KOPT-K1 (cell line): ENCODE data around the gene EML1.

Experiments used
- H3K27ac ChIP-seq: fragments of 200-600 bp; sonication (generic); 2 replicates; pipeline ENCODE4 v1.5.1; 2016; ENCODE audit warnings: antibody characterized with exemption, mild to moderate bottlenecking, low read depth, low read length; ENCODE audit not compliant: poor library complexity, severe bottlenecking
- H3K36me3 ChIP-seq: fragments of 200-600 bp; sonication (generic); 2 replicates; pipeline ENCODE4 v1.5.1; 2017; ENCODE audit warnings: antibody characterized with exemption, mild to moderate bottlenecking, low read length, moderate library complexity; ENCODE audit not compliant: insufficient read depth
- H3K9me3 ChIP-seq: fragments of 200-600 bp; sonication (generic); 2 replicates; pipeline ENCODE4 v1.5.1; 2017; ENCODE audit warnings: antibody characterized with exemption, low read length, mild to moderate bottlenecking; ENCODE audit not compliant: insufficient read depth, poor library complexity, severe bottlenecking

The EML1 gene

GRCh38 chr14:99841436-99842071 is 48.3 kb downstream of the EML1 start:
- Histone ChIP-seq H3K27ac (no peak overlapping the region), H3K36me3 (no peaks in the 10 kb centered on the region), H3K9me3 (peaks cover 4% of the 10 kb centered on the region)

GRCh38 chr14:99842141-99842540 is 48.9 kb downstream of the EML1 start:
- Histone ChIP-seq H3K9me3 (peaks cover 9% of the 10 kb centered on the region), H3K27ac (no peak overlapping the region), H3K36me3 (no peaks in the 10 kb centered on the region)

- Histone ChIP-seq H3K27ac (no peak overlapping the region), H3K9me3 (peaks cover 14% of the 10 kb centered on the region), H3K36me3 (no peaks in the 10 kb centered on the region)
Observed at GRCh38 chr14:99846808-99847207, 53.6 kb downstream of the EML1 start.

GRCh38 chr14:99850709-99851108 is 57.5 kb downstream of the EML1 start:
- Histone ChIP-seq H3K27ac (no peak overlapping the region), H3K9me3 (peaks cover 14% of the 10 kb centered on the region), H3K36me3 (no peaks in the 10 kb centered on the region)

GRCh38 chr14:99852578-99852977 is 59.4 kb downstream of the EML1 start:
- Histone ChIP-seq H3K9me3 (peaks cover under 1% of the 10 kb centered on the region), H3K36me3 (no peaks in the 10 kb centered on the region), H3K27ac (no peak overlapping the region)

- H3K27ac ChIP-seq = no peak overlapping the region
- H3K36me3 ChIP-seq = no peaks in the 10 kb centered on the region
- no peaks in the 10 kb centered on the region for H3K9me3 ChIP-seq
Observed at GRCh38 chr14:99853206-99853605, 60.0 kb downstream of the EML1 start.

GRCh38 chr14:99854831-99855230 is 61.6 kb downstream of the EML1 start:
- Histone ChIP-seq H3K9me3 (no peaks in the 10 kb centered on the region), H3K36me3 (no peaks in the 10 kb centered on the region)

GRCh38 chr14:99855271-99855670 is 62.1 kb downstream of the EML1 start:
- H3K9me3 ChIP-seq = no peaks in the 10 kb centered on the region
- no peak overlapping the region for H3K27ac ChIP-seq

More at GRCh38 chr14:99854831-99855230, 61.6 kb downstream of the EML1 start:
- H3K27ac ChIP-seq = no peak overlapping the region

GRCh38 chr14:99857551-99857950 is 64.3 kb downstream of the EML1 start:
- no peaks in the 10 kb centered on the region for H3K9me3 ChIP-seq
- H3K27ac ChIP-seq = no peak overlapping the region
- no peaks in the 10 kb centered on the region for H3K36me3 ChIP-seq

More at GRCh38 chr14:99855271-99855670, 62.1 kb downstream of the EML1 start:
- H3K36me3 ChIP-seq = no peaks in the 10 kb centered on the region

GRCh38 chr14:99860219-99860618 is 67.0 kb downstream of the EML1 start:
- H3K36me3 ChIP-seq = no peaks in the 10 kb centered on the region
- H3K9me3 ChIP-seq = no peaks in the 10 kb centered on the region
- H3K27ac ChIP-seq = no peak overlapping the region

- no peaks in the 10 kb centered on the region for H3K9me3 ChIP-seq
- H3K27ac ChIP-seq = no peak overlapping the region
- no peaks in the 10 kb centered on the region for H3K36me3 ChIP-seq
Observed at GRCh38 chr14:99862136-99862535, 68.9 kb downstream of the EML1 start.

GRCh38 chr14:99863059-99863458 is 69.8 kb downstream of the EML1 start:
- no peaks in the 10 kb centered on the region for H3K36me3 ChIP-seq
- no peaks in the 10 kb centered on the region for H3K9me3 ChIP-seq
- no peak overlapping the region for H3K27ac ChIP-seq

GRCh38 chr14:99865408-99865807 is 72.2 kb downstream of the EML1 start:
- Histone ChIP-seq H3K27ac (no peak overlapping the region), H3K9me3 (peaks cover 18% of the 10 kb centered on the region), H3K36me3 (no peaks in the 10 kb centered on the region)

GRCh38 chr14:99870617-99871016 is 77.4 kb downstream of the EML1 start:
- H3K9me3 ChIP-seq = peaks cover 18% of the 10 kb centered on the region
- H3K27ac ChIP-seq = no peak overlapping the region
- no peaks in the 10 kb centered on the region for H3K36me3 ChIP-seq

- peaks cover 18% of the 10 kb centered on the region for H3K9me3 ChIP-seq
Observed at GRCh38 chr14:99871771-99872170, 78.6 kb downstream of the EML1 start.

GRCh38 chr14:99872786-99873440 is 79.7 kb downstream of the EML1 start:
- Histone ChIP-seq H3K36me3 (no peaks in the 10 kb centered on the region), H3K27ac (no peak overlapping the region), H3K9me3 (peaks cover 18% of the 10 kb centered on the region)

More at GRCh38 chr14:99871771-99872170, 78.6 kb downstream of the EML1 start:
- H3K27ac ChIP-seq = no peak overlapping the region
- no peaks in the 10 kb centered on the region for H3K36me3 ChIP-seq
